HepG2 (cell line): Measurements from ENCODE around the gene DOCK1. TPM values are rescaled to one million over a fixed set of nuclear protein-coding genes. Genes with fewer than 3 reads are reported as not detected.

Source experiments
- ATAC-seq: fragments of 200-7000 bp; cut with Tn5 transposase; 3 replicates; pipeline ENCODE4 v1.9.1; 2020; ENCODE audit warnings: mild to moderate bottlenecking, moderate library complexity
- BruUV-seq: library from RNA; stranded (reverse); fragments of 400-500 nt; replicated peaks from 2 replicates; lab custom pipeline; 2021; lab: Mats Ljungman, UMichigan
- CTCF ChIA-PET: fragments of 300-600 bp; formaldehyde crosslinking; extraction: SDS; loops from one replicate; lab custom pipeline; 2021; ENCODE audit warnings: low total read pairs, inconsistent platforms, low intra/inter-chr PET ratio; lab: Yijun Ruan, JAX
- POLR2A ChIA-PET: fragments of 350-600 bp; sonication (Branson Sonifier 250); formaldehyde crosslinking; loops from one replicate; lab custom pipeline; 2020; ENCODE audit warnings: antibody characterized with exemption, inconsistent platforms; lab: Yijun Ruan, JAX
- DNase-seq: peaks from one replicate; pipeline ENCODE4 v3.0.0-alpha.2; 2015; ENCODE audit warnings: low spot score
- FAIRE-seq: peaks from 3 replicates; lab custom pipeline; 2011; peaks lifted over from hg19 to GRCh38; lab: Jason Lieb, UNC
- H2AFZ ChIP-seq: one replicate; pipeline ENCODE4 v1.6.1; 2011; ENCODE audit warnings: low read length, inconsistent platforms
- H3K27ac ChIP-seq: fragments of 300-600 bp; 3 replicates; pipeline ENCODE4 v1.8.0; 2011; ENCODE audit warnings: mixed run types, mild to moderate bottlenecking, mixed read lengths, low read length, inconsistent platforms; ENCODE audit not compliant: insufficient read depth; ENCODE audit errors: extremely low read length
- H3K27me3 ChIP-seq, 2 experiments: fragments of 200-600 bp in 1 of 2; 2 replicates in 1 of 2; 3 replicates in 1 of 2; pipeline versions ENCODE4 v1.6.0 to v1.8.0; 2011; ENCODE audit warnings: low read length in 2 of 2, mild to moderate bottlenecking in 2 of 2, moderate library complexity in 2 of 2, inconsistent platforms in 1 of 2; ENCODE audit not compliant: insufficient read depth in 2 of 2, control insufficient read depth in 1 of 2
- H3K36me3 ChIP-seq, 2 experiments: fragments of 200-600 bp in 1 of 2; replicated peaks in 1 of 2; 2 replicates in 1 of 2; 3 replicates in 1 of 2; pipeline versions ENCODE4 v1.5.1 to v1.8.0; 2011; ENCODE audit warnings: low read length in 2 of 2, inconsistent platforms in 1 of 2; ENCODE audit not compliant: insufficient read depth in 2 of 2, control insufficient read depth in 1 of 2
- H3K4me1 ChIP-seq: 2 replicates; pipeline ENCODE4 v1.5.1; 2012; ENCODE audit warnings: low read length, inconsistent platforms; ENCODE audit not compliant: insufficient read depth
- H3K4me2 ChIP-seq: 2 replicates; pipeline ENCODE4 v1.6.0; 2011; ENCODE audit warnings: low read depth, low read length, inconsistent platforms
- H3K4me3 ChIP-seq, 3 experiments: fragments of 200-600 bp in 1 of 3; sonication (generic), shearing (Covaris generic) in 1 of 3; replicated peaks in 1 of 3; 2 replicates each; pipeline ENCODE4 v1.5.1; 2011 to 2016; ENCODE audit warnings: low read length in 3 of 3, inconsistent platforms in 2 of 3, low read depth in 2 of 3, mild to moderate bottlenecking in 2 of 3, control low read depth in 1 of 3, mixed read lengths in 1 of 3; ENCODE audit not compliant: insufficient read depth in 1 of 3
- H3K79me2 ChIP-seq: one replicate; pipeline ENCODE4 v1.6.1; 2011; ENCODE audit warnings: low read length, inconsistent platforms; ENCODE audit not compliant: insufficient read depth
- H3K9ac ChIP-seq: 2 replicates; pipeline ENCODE4 v1.6.0; 2011; ENCODE audit warnings: mild to moderate bottlenecking, low read depth, low read length, inconsistent platforms; ENCODE audit not compliant: insufficient read depth
- H3K9me3 ChIP-seq: 2 replicates; pipeline ENCODE4 v1.5.1; 2012; ENCODE audit warnings: mild to moderate bottlenecking, low read length
- H4K20me1 ChIP-seq: 2 replicates; pipeline ENCODE4 v1.6.0; 2011; ENCODE audit warnings: inconsistent platforms, mild to moderate bottlenecking, low read length, moderate library complexity; ENCODE audit not compliant: insufficient read depth
- BORCS8-MEF2B ChIP-seq: sonication (generic); formaldehyde crosslinking; IDR thresholded peaks from 2 replicates; pipeline ENCODE4 v1.8.0; 2022; ENCODE audit warnings: mild to moderate bottlenecking, missing genetic modification reagents
- THAP7 ChIP-seq: sonication (generic); formaldehyde crosslinking; IDR thresholded peaks from 2 replicates; pipeline ENCODE4 v1.8.1; 2023; ENCODE audit warnings: mild to moderate bottlenecking, missing genetic modification reagents
- ZBTB39 ChIP-seq: sonication (generic); formaldehyde crosslinking; IDR thresholded peaks from 2 replicates; pipeline ENCODE4 v1.5.0; 2020; ENCODE audit warnings: missing genetic modification reagents
- ZNF597 ChIP-seq: sonication (generic); formaldehyde crosslinking; IDR thresholded peaks from 2 replicates; pipeline ENCODE4 v1.5.0; 2020; ENCODE audit warnings: missing genetic modification reagents
- WGBS: methylation state at CpG from one replicate; pipeline ENCODE4 v1.1.6; 2017; ENCODE audit warnings: low lambda C conversion rate; 5-methylcytosine and 5-hydroxymethylcytosine counted together
- in situ Hi-C: cut with HindIII; loops from 2 replicates; pipeline ENCODE4 v1.10.0; 2017; ENCODE audit warnings: low pct_unique_long_range_greater_than_20kb; ENCODE audit not compliant: extremely low pct_ligation_motif_present
- intact Hi-C: fragments of 100-400 bp; cut with micrococcal nuclease; formaldehyde crosslinking; loops from one replicate; pipeline ENCODE4 v1.10.0; 2022; ENCODE audit not compliant: unreplicated experiment
- polyA plus RNA-seq, 8 experiments: library from polyadenylated mRNA; depleted of rRNA in 3 of 8; stranded (reverse) in 7 of 8; unstranded in 1 of 8; fragments of >200 nt; fragmentation: Illumina TruSeq in 4 of 8; extraction: Trizol in 4 of 8; gene quantifications; 2 replicates each; pipeline versions ENCODE4 v1.2.1 to v1.2.3, GENCODE V29; 2011 to 2016; ENCODE audit warnings: low read depth in 4 of 8, missing spikeins in 1 of 8, mixed read lengths in 1 of 8; ENCODE audit not compliant: insufficient read depth in 1 of 8
- total RNA-seq, 5 experiments: library from RNA; depleted of rRNA; stranded (reverse); fragments of >200 nt; fragmentation: Illumina TruSeq; extraction: Trizol; gene quantifications; 2 replicates each; pipeline ENCODE4 v1.2.3, GENCODE V29; 2016; ENCODE audit warnings: low read depth in 1 of 5

DOCK1 gene
- total and polyA plus RNA-seq, 2 of the 13 experiments (the other 11 are each of a cell fraction or from before 2014, with no cell fraction given): 8.3 to 25.5 TPM

GRCh38 chr10:127174866-127175265 is 269.6 kb downstream of the DOCK1 start (continued):
- no peak for TF ChIP-seq THAP7 (CRISPR knock-in tag)
- TF ChIP-seq ZNF597 (CRISPR knock-in tag): no peak
- TF ChIP-seq BORCS8-MEF2B: no peak

- H3K9me3 ChIP-seq: no peaks in the 10 kb centered on the region
- 94% methylated on average over 25 of the region's 40 CpGs for WGBS
- no peaks in the 10 kb centered on the region for H3K27me3 ChIP-seq
- no peak for FAIRE-seq
- no peaks in the 10 kb centered on the region for H4K20me1 ChIP-seq
- H3K79me2 ChIP-seq: no peaks in the 10 kb centered on the region
- no TSS peak for BruUV-seq
- H3K4me1 ChIP-seq: no peaks in the 10 kb centered on the region
- no peak for DNase-seq
- no peak overlapping the region for H2AFZ ChIP-seq
- no peak for TF ChIP-seq ZBTB39 (CRISPR knock-in tag)
- no peak for ATAC-seq
- H3K9ac ChIP-seq: no peak overlapping the region
- H3K27ac ChIP-seq: no peak overlapping the region
- no peaks in the 10 kb centered on the region; a peak in 3 of 5 replicates for H3K36me3 ChIP-seq
- POLR2A ChIA-PET: no interaction called here
- CTCF ChIA-PET: no interaction called here
- H3K4me2 ChIP-seq: no peak overlapping the region
- in situ Hi-C loops: no loop called here
- no peak overlapping the region for H3K4me3 ChIP-seq
- intact Hi-C loops: no loop called here
Observed at GRCh38 chr10:127175357-127176110, 270.3 kb downstream of the DOCK1 start.
